NB4 (cell line): ENCODE data around the gene PHF2.

Experiments
- DNase-seq: peaks from one replicate; pipeline ENCODE4 v3.0.0; 2010; ENCODE audit warnings: low read depth
- H3K4me3 ChIP-seq: one replicate; pipeline ENCODE4 v1.5.1; 2011; ENCODE audit warnings: mild to moderate bottlenecking, low read depth, low read length, moderate library complexity
- CTCF ChIP-seq: IDR thresholded peaks from one replicate; pipeline ENCODE4 v1.5.1; 2012; ENCODE audit warnings: low read depth, low read length
- MAX ChIP-seq: IDR thresholded peaks from 2 replicates; pipeline ENCODE4 v1.6.1; 2011; ENCODE audit warnings: low read depth, low read length
- MYC ChIP-seq: IDR thresholded peaks from 2 replicates; pipeline ENCODE4 v1.6.1; 2011; ENCODE audit warnings: low read depth, low read length
- POLR2A ChIP-seq: IDR thresholded peaks from 2 replicates; pipeline ENCODE4 v1.6.1; 2011; ENCODE audit warnings: mild to moderate bottlenecking; ENCODE audit not compliant: insufficient read length; ENCODE audit errors: extremely low read depth

PHF2 gene

GRCh38 chr9:93574900-93575795, 1.2 kb upstream of the PHF2 start:
- peak overlapping the region; percentile 59 for H3K4me3 ChIP-seq
- no peak for TF ChIP-seq MAX
- DNase-seq, result no peak

GRCh38 chr9:93575796-93576257, 557 bp upstream of the PHF2 start:
- TF ChIP-seq POLR2A (no peak), MAX (no peak), CTCF (no peak), MYC (no peak)
- peak; percentile 84 for DNase-seq
- H3K4me3 ChIP-seq, result peak overlapping the region; percentile 59

GRCh38 chr9:93577078-93577974, 942 bp downstream of the PHF2 start:
- TF ChIP-seq MAX (no peak), MYC (no peak), POLR2A (peak; percentile 6), CTCF (no peak)
- peak overlapping the region; percentile 49 for H3K4me3 ChIP-seq
- peak; percentile 47 for DNase-seq

GRCh38 chr9:93577975-93578682, 1.7 kb downstream of the PHF2 start:
- no peak overlapping the region for H3K4me3 ChIP-seq
- TF ChIP-seq CTCF (no peak), MAX (no peak)
- no peak for DNase-seq

DNA sequence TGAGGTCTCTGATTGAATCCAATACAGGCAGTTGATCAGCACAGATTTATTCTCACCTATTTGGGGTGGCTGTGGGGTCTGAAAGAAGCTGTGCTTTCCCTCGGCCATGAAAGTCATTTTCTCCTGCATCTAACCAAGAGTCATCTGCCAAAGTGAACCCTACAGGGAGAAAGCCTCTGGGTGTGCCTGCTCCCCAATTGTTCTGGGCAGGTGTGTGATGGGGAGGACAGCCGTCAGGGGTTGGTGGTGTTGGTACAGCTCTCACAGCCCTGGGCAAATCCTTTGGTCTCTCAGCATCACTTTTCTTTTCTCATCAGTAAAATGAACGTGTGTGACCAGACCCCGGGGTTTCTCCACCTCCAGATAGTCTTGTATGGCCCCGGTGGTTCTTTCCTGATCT, 2.5 kb downstream of the PHF2 start:
- DNase-seq, result no peak
- H3K4me3 ChIP-seq, result no peak overlapping the region
- TF ChIP-seq CTCF (no peak), POLR2A (no peak), MAX (no peak), MYC (no peak)
